ENCODE results near the gene ZNF598. TPM values are rescaled to one million over a fixed set of nuclear protein-coding genes. Genes with fewer than 3 reads are reported as not detected.

Gene ZNF598
- total RNA-seq, 1 experiment from 2014 or later, result 70.9 TPM

DNA sequence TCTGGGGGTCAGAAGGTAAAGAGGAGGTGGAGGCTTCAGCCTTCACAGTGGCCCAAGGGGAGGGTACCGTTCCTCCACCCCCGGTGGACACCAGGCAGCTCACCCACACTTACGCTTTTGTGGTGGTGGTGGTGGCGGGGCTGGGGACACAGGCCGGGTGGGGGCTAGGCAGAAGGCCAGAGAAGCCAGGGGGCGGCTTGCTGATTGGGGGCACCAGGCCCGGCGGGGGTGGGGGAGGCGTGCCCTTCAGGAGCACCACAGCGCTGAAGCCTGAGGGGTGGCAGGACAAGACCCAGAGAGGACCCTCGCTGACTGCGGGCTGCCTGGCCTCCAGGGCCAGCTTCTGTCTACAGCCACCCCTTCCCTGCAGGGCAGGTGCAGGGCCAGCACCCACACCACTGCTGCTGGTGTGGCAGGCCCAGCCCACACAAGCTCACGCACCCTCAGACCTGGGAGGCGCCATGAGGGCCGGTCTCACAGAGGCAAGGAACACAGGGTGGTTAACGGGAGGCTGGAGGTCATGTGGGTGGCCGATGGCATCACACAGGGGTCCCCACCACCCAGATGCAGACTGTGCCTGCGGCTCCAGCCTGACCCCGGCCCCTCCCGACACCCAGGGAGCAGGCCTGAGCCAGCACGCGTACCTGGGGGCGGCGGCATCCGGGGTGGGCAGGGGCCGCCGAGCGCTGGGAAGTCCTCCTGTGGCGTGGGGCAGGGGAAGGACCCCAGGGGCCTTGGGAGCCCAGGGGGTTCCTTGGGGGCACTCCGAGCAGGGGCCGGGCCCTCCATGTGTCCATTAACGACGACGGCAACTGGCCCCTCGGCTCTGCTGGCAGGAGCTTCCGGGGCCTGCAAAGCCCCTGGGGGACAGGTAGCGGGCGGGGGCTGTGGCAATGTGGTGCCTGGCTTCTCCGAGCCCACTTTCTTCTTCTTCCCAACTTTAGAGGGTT is 10.5 kb downstream of the ZNF598 start:
- H3K23ac ChIP-seq (ENCODE audit: insufficient read length, low read depth, low read length), result no peak overlapping the region
- no peaks in the 10 kb centered on the region for H3K79me2 ChIP-seq (ENCODE audit: insufficient read depth, low read length)
- H3K4me1 Mint-ChIP-seq, result peaks cover 0 to 1% of the 10 kb centered on the region in 2 experiments; a peak in 1 of 4 replicates
- no peak overlapping the region for H3K56ac ChIP-seq (ENCODE audit: insufficient read length, low read depth, low read length)
- H4K91ac ChIP-seq (ENCODE audit: insufficient read length, low read depth, low read length), result no peak overlapping the region
- no peaks in the 10 kb centered on the region for H3K23me2 ChIP-seq (ENCODE audit: insufficient read length, low read depth, low read length, poor library complexity, severe bottlenecking)
- H3K4me1 ChIP-seq (ENCODE audit: insufficient read depth, low read length), result no peaks in the 10 kb centered on the region
- H4K8ac ChIP-seq (replicated peaks; ENCODE audit: insufficient read length, low read depth, low read length), result no peak overlapping the region
- H3K4me3 Mint-ChIP-seq, result no peak overlapping the region
- no peak overlapping the region for H3K4me2 ChIP-seq (ENCODE audit: insufficient read depth, insufficient read length, low read length)
- H2BK15ac ChIP-seq (ENCODE audit: low read depth, low read length), result no peak overlapping the region
- no peak overlapping the region for H2BK12ac ChIP-seq (ENCODE audit: insufficient read length, low read depth, low read length)
- no peak overlapping the region for H3K4ac ChIP-seq (ENCODE audit: low read depth, low read length)
- no peak overlapping the region for H3T11ph ChIP-seq (ENCODE audit: low read length)
- TF ChIP-seq, protein P1, sequence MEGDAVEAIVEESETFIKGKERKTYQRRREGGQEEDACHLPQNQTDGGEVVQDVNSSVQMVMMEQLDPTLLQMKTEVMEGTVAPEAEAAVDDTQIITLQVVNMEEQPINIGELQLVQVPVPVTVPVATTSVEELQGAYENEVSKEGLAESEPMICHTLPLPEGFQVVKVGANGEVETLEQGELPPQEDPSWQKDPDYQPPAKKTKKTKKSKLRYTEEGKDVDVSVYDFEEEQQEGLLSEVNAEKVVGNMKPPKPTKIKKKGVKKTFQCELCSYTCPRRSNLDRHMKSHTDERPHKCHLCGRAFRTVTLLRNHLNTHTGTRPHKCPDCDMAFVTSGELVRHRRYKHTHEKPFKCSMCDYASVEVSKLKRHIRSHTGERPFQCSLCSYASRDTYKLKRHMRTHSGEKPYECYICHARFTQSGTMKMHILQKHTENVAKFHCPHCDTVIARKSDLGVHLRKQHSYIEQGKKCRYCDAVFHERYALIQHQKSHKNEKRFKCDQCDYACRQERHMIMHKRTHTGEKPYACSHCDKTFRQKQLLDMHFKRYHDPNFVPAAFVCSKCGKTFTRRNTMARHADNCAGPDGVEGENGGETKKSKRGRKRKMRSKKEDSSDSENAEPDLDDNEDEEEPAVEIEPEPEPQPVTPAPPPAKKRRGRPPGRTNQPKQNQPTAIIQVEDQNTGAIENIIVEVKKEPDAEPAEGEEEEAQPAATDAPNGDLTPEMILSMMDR (conservative IDR thresholded peaks at IDR 0.05), result no peak
- H3K18ac ChIP-seq (ENCODE audit: insufficient read length, low read depth, low read length), result no peak overlapping the region
- H3K79me1 ChIP-seq (ENCODE audit: insufficient read depth, low read depth, low read length, poor library complexity, severe bottlenecking), result peaks cover 3% of the 10 kb centered on the region
- H3K9me3 ChIP-seq (ENCODE audit: control insufficient read depth, low read depth, low read length), result no peaks in the 10 kb centered on the region
- H4K20me1 ChIP-seq (ENCODE audit: control insufficient read depth, insufficient read depth, insufficient read length), result no peaks in the 10 kb centered on the region
- H3K9me3 Mint-ChIP-seq, result no peaks in the 10 kb centered on the region
- no peak overlapping the region for H3K9ac ChIP-seq (ENCODE audit: extremely low read depth, insufficient read length, low read length)
- H3K27ac ChIP-seq (ENCODE audit: insufficient read length, low read depth, low read length), result no peak overlapping the region
- no peak overlapping the region for H2BK120ac ChIP-seq (ENCODE audit: low read depth, low read length, poor library complexity, severe bottlenecking)
- no peak overlapping the region for H3K27ac Mint-ChIP-seq
- H4K5ac ChIP-seq (ENCODE audit: insufficient read length, low read depth, low read length), result no peak overlapping the region
- no peak for DNase-seq
- no CpG with 5 or more reads among the region's 39 CpGs for WGBS (ENCODE audit: extremely low coverage, insufficient read length, low lambda C conversion rate)
- no peak overlapping the region for H3K14ac ChIP-seq (ENCODE audit: insufficient read depth, low read length)
- no peak overlapping the region for H2AFZ ChIP-seq (ENCODE audit: low read length)
- H3K27me3 ChIP-seq (ENCODE audit: insufficient read depth, low read length), result no peaks in the 10 kb centered on the region
- no peak overlapping the region for H2AK5ac ChIP-seq (ENCODE audit: insufficient read length, low read length)
- H3K27me3 Mint-ChIP-seq (ENCODE audit: low read depth), result no peaks in the 10 kb centered on the region; the same call in 1 of the 2 replicates
- H2BK5ac ChIP-seq (ENCODE audit: insufficient read length, low read length), result no peak overlapping the region
- H2BK20ac ChIP-seq (ENCODE audit: low read depth, low read length, poor library complexity, severe bottlenecking), result no peak overlapping the region
- H3K36me3 Mint-ChIP-seq (ENCODE audit: insufficient read depth in 1 of 3, low read depth in 3 of 3), result peaks cover 18 to 48% (median 44%) of the 10 kb centered on the region in 3 experiments
